GM21526 (cell line): ENCODE measurements around the gene MDN1.
A peak's percentile ranks its signal among the peaks of the same experiment; 100 is the strongest.
"Not testable (repeated sequence)": the region's sequence is repeated elsewhere in the genome, so short reads cannot be mapped to it uniquely, and the experiment has no call there.

Experiments
- ATAC-seq: cut with Tn5 transposase; IDR thresholded peaks from one replicate; pipeline ENCODE4 v1.9.1; 2021; ENCODE audit warnings: moderate library complexity; ENCODE audit not compliant: unreplicated experiment, low FRiP score

MDN1 gene

GRCh38 chr6:89817481-89817880 is 2.1 kb downstream of the MDN1 start:
- no peak for ATAC-seq

- not testable (repeated sequence) for ATAC-seq
Measured at GRCh38 chr6:89813422-89813821, 6.2 kb downstream of the MDN1 start.

- no peak for ATAC-seq
Measured at GRCh38 chr6:89807581-89807980, 12.0 kb downstream of the MDN1 start.

- ATAC-seq = no peak
Measured at GRCh38 chr6:89805814-89806371, 13.7 kb downstream of the MDN1 start.

- ATAC-seq = no peak
Measured at GRCh38 chr6:89803271-89803670, 16.3 kb downstream of the MDN1 start.

GRCh38 chr6:89799756-89800155 is 19.8 kb downstream of the MDN1 start:
- ATAC-seq = no peak

GRCh38 chr6:89799096-89799495 is 20.5 kb downstream of the MDN1 start:
- ATAC-seq = no peak

- no peak for ATAC-seq
Measured at GRCh38 chr6:89797317-89797716, 22.3 kb downstream of the MDN1 start.

GRCh38 chr6:89794324-89794723 is 25.3 kb downstream of the MDN1 start:
- no peak for ATAC-seq

- ATAC-seq = no peak
Measured at GRCh38 chr6:89793586-89793985, 26.0 kb downstream of the MDN1 start.

GRCh38 chr6:89792881-89793280 is 26.7 kb downstream of the MDN1 start:
- peak; percentile 69 for ATAC-seq

- ATAC-seq = no peak
Measured at GRCh38 chr6:89790403-89790802, 29.2 kb downstream of the MDN1 start.

GRCh38 chr6:89789980-89790379 is 29.6 kb downstream of the MDN1 start:
- no peak for ATAC-seq

GRCh38 chr6:89787660-89788328 is 31.8 kb downstream of the MDN1 start:
- ATAC-seq = no peak

GRCh38 chr6:89786970-89787369 is 32.6 kb downstream of the MDN1 start:
- ATAC-seq = no peak

GRCh38 chr6:89784838-89785237 is 34.8 kb downstream of the MDN1 start:
- no peak for ATAC-seq

- ATAC-seq = not testable (repeated sequence)
Measured at GRCh38 chr6:89783293-89783692, 36.3 kb downstream of the MDN1 start.

- no peak for ATAC-seq
Measured at GRCh38 chr6:89782222-89782621, 37.4 kb downstream of the MDN1 start.

GRCh38 chr6:89781070-89782034 is 38.2 kb downstream of the MDN1 start:
- no peak for ATAC-seq

GRCh38 chr6:89777455-89777854 is 42.1 kb downstream of the MDN1 start:
- ATAC-seq = no peak

GRCh38 chr6:89776583-89777233 is 42.9 kb downstream of the MDN1 start:
- ATAC-seq = no peak
